ENCODE data around the gene EXOSC7. TPM values are rescaled to one million over a fixed set of nuclear protein-coding genes. Genes with fewer than 3 reads are reported as not detected.

EXOSC7 gene
- total RNA-seq, 1 experiment from 2014 or later: 88.7 TPM

DNA sequence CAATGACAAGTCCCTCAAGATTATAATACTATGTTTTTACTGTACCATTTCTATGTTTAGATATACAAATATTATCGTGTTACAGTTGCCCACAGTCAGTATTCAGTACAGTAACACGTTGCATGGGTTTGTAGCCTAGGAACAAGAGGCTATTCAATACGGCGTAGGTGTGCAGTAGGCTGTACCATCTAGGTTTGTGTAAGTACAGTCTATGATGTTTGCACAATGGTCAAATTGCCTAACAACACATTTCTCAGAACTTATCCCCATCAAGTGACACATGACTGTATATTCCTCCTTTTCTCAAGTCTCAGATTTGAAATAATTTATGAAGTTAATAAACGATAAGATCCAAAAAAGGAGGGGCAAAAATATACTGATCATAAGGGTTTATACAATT lies 21.7 kb upstream of the EXOSC7 start:
- H4K8ac ChIP-seq (replicated peaks; ENCODE audit: insufficient read length, low read depth, low read length): no peak overlapping the region
- no peak overlapping the region for H3K27ac Mint-ChIP-seq
- no peak overlapping the region for H2BK5ac ChIP-seq (ENCODE audit: insufficient read length, low read length)
- H4K91ac ChIP-seq (ENCODE audit: insufficient read length, low read depth, low read length): no peak overlapping the region
- H3K56ac ChIP-seq (ENCODE audit: insufficient read length, low read depth, low read length): no peak overlapping the region
- whole genome bisulfite sequencing (ENCODE audit: extremely low coverage, insufficient read length, low lambda C conversion rate): no CpG with 5 or more reads among the region's 5 CpGs
- no peak overlapping the region for H3K27ac ChIP-seq (ENCODE audit: insufficient read length, low read depth, low read length)
- H3K79me2 ChIP-seq (ENCODE audit: insufficient read depth, low read length): no peaks in the 10 kb centered on the region; the same call in 1 of the 2 replicates
- H3K79me1 ChIP-seq (ENCODE audit: insufficient read depth, low read depth, low read length, poor library complexity, severe bottlenecking): no peaks in the 10 kb centered on the region
- H3K14ac ChIP-seq (ENCODE audit: insufficient read depth, low read length): no peak overlapping the region
- H2BK15ac ChIP-seq (ENCODE audit: low read depth, low read length): no peak overlapping the region
- no peak for DNase-seq
- H4K20me1 ChIP-seq (ENCODE audit: control insufficient read depth, insufficient read depth, insufficient read length): no peaks in the 10 kb centered on the region
- H3K18ac ChIP-seq (ENCODE audit: insufficient read length, low read depth, low read length): no peak overlapping the region
- H2BK12ac ChIP-seq (ENCODE audit: insufficient read length, low read depth, low read length): no peak overlapping the region
- H3K9ac ChIP-seq (ENCODE audit: extremely low read depth, insufficient read length, low read length): no peak overlapping the region
- H3K4me1 Mint-ChIP-seq: peaks cover 7 to 10% of the 10 kb centered on the region in 2 experiments
- H2BK20ac ChIP-seq (ENCODE audit: low read depth, low read length, poor library complexity, severe bottlenecking): no peak overlapping the region
- no peaks in the 10 kb centered on the region for H3K27me3 Mint-ChIP-seq (ENCODE audit: low read depth)
- H3K4me3 Mint-ChIP-seq: no peak overlapping the region
- no peak overlapping the region for H2AFZ ChIP-seq (ENCODE audit: low read length)
- H3K4me1 ChIP-seq (ENCODE audit: insufficient read depth, low read length): peaks cover 3% of the 10 kb centered on the region; the same call in 1 of the 2 replicates
- H3K36me3 Mint-ChIP-seq (ENCODE audit: insufficient read depth in 1 of 3, low read depth in 3 of 3): peaks cover 2 to 14% (median 12%) of the 10 kb centered on the region in 3 experiments; a peak in 5 of 7 replicates
- H3K23me2 ChIP-seq (ENCODE audit: insufficient read length, low read depth, low read length, poor library complexity, severe bottlenecking): no peaks in the 10 kb centered on the region
- H3K9me3 Mint-ChIP-seq: no peaks in the 10 kb centered on the region
- no peak overlapping the region for H3K23ac ChIP-seq (ENCODE audit: insufficient read length, low read depth, low read length)
- no peak overlapping the region for H2BK120ac ChIP-seq (ENCODE audit: low read depth, low read length, poor library complexity, severe bottlenecking)
- H4K5ac ChIP-seq (ENCODE audit: insufficient read length, low read depth, low read length): no peak overlapping the region
- no peak overlapping the region for H3T11ph ChIP-seq (ENCODE audit: low read length)
- no peak overlapping the region for H2AK5ac ChIP-seq (ENCODE audit: insufficient read length, low read length)
- H3K4me2 ChIP-seq (ENCODE audit: insufficient read depth, insufficient read length, low read length): no peak overlapping the region
- no peaks in the 10 kb centered on the region for H3K27me3 ChIP-seq (ENCODE audit: insufficient read depth, low read length)
- TF ChIP-seq, protein P1, sequence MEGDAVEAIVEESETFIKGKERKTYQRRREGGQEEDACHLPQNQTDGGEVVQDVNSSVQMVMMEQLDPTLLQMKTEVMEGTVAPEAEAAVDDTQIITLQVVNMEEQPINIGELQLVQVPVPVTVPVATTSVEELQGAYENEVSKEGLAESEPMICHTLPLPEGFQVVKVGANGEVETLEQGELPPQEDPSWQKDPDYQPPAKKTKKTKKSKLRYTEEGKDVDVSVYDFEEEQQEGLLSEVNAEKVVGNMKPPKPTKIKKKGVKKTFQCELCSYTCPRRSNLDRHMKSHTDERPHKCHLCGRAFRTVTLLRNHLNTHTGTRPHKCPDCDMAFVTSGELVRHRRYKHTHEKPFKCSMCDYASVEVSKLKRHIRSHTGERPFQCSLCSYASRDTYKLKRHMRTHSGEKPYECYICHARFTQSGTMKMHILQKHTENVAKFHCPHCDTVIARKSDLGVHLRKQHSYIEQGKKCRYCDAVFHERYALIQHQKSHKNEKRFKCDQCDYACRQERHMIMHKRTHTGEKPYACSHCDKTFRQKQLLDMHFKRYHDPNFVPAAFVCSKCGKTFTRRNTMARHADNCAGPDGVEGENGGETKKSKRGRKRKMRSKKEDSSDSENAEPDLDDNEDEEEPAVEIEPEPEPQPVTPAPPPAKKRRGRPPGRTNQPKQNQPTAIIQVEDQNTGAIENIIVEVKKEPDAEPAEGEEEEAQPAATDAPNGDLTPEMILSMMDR (conservative IDR thresholded peaks at IDR 0.05): no peak
- no peaks in the 10 kb centered on the region for H3K9me3 ChIP-seq (ENCODE audit: control insufficient read depth, low read depth, low read length)
- no peak overlapping the region for H3K4ac ChIP-seq (ENCODE audit: low read depth, low read length)
